HG03378 (cell line): ENCODE results near the gene GPR6.

Experiments used
- ATAC-seq: cut with Tn5 transposase; IDR thresholded peaks from one replicate; pipeline ENCODE4 v1.9.1; 2021; ENCODE audit warnings: mild to moderate bottlenecking, moderate library complexity; ENCODE audit not compliant: unreplicated experiment

GPR6 gene

DNA sequence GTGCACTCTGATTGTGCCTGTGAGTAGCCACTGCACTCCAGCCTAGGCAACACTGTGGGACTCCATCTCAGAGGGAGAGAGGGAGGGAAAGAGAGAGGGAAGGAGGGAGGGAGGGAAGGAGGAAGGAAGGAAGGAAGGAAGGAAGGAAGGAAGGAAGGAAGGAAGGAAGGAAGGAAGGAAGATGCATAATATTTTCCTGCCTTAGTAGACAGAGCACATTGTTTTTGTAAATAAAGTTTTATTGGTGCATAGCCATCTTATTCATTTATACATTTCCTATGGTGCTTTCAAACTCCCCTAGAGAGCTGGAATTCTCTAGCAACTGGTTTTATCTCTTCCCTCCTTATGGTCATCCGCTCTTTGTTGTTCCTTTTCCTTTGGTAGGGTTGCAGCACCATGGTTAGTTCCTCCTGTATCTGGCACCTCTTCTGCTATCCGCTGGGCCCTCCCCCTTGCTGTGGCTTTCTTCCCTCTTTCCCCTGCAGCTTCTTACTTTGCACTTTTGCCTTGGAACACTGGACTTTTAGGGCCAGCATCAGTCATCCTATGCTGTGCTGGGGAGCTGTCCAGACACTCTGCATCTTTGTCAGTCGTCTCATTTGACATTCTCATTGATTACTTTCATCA lies 20.2 kb downstream of the GPR6 start:
- ATAC-seq, result no peak

- no peak for ATAC-seq
Observed at GRCh38 chr6:109999740-110000139, 21.6 kb downstream of the GPR6 start.

- ATAC-seq, result no peak
Observed at GRCh38 chr6:110002676-110003075, 24.6 kb downstream of the GPR6 start.

DNA sequence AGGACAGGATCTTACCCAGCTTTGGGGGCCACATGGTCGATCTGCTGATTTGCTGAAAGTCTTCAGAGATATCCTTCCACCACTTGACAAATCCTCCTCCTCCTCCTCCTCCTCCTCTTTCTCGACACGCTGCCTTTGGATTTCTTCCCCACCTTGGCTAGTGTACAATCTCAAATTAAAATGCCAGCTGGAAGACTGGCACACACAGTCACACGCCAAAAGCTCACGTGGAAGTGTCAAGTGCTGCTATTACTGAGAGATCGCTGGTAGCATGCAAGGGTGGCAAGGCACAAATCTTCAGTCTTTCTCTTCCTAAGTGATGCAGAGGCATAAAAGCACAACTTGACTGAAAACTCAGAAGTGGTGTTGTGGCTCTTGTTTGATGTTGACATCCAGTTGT lies 35.3 kb downstream of the GPR6 start:
- no peak for ATAC-seq

DNA sequence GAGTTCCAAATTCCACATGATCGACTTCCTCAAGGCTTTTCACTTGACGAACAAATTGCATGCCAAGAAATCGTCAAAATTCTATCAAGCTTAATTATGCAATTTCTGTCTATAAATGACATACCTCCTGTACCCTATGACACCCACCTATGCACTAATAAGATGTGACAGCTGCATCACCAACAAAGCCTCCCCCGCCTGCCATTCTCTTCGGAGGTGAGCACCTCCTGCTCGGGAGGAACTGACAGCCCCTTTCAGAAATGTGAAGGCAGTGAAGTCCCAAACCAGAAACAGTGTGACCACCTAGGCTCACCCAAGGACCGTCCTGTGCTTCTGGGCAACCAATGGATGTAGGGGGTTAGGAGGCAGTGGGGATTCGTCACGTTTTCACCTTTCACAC lies 37.1 kb downstream of the GPR6 start:
- no peak for ATAC-seq

GRCh38 chr6:110017306-110017705 lies 39.2 kb downstream of the GPR6 start:
- ATAC-seq, result no peak

- ATAC-seq, result no peak
Observed at GRCh38 chr6:110017946-110018345, 39.8 kb downstream of the GPR6 start.

GRCh38 chr6:110018486-110018885 lies 40.4 kb downstream of the GPR6 start:
- no peak for ATAC-seq

GRCh38 chr6:110020888-110021287 lies 42.8 kb downstream of the GPR6 start:
- no peak for ATAC-seq

DNA sequence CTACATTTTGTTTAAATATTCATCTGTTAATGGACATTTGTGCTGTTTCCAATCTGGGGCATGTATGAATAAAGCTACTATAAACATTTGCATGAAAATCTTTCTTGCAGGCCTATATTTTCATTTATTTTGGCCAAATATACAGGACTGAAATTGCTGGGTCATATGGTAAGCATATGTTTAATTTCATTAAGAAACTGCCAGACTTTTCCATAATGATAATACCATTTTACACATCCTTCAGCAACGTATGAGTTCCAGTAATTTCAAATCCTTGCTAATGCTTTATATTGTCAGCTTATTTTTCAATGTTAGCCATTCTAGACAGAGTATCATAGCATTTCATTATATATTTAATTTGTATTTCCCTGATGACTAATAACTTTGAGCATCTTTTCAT lies 51.0 kb downstream of the GPR6 start:
- no peak for ATAC-seq
